IMR-90 (cell line): ENCODE measurements around the gene POLR3A. TPM values are rescaled to one million over a fixed set of nuclear protein-coding genes. Genes with fewer than 3 reads are reported as not detected.

Experiments used
- ATAC-seq: fragments of 200-7000 bp; cut with Tn5 transposase; 2 replicates; pipeline ENCODE4 v1.9.1; 2020; ENCODE audit warnings: low read depth, mild to moderate bottlenecking, moderate library complexity
- BruUV-seq: library from RNA; stranded (reverse); fragments of 400-500 nt; replicated peaks from 2 replicates; lab custom pipeline; 2021; lab: Mats Ljungman, UMichigan
- CTCF ChIA-PET: fragments of 300-600 bp; formaldehyde crosslinking; extraction: SDS; loops from one replicate; lab custom pipeline; 2021; ENCODE audit warnings: antibody characterized with exemption; lab: Yijun Ruan, JAX
- POLR2A ChIA-PET: fragments of 300-600 bp; sonication (Branson Sonifier 250); formaldehyde crosslinking; loops from one replicate; lab custom pipeline; 2022; ENCODE audit warnings: antibody characterized with exemption; ENCODE audit not compliant: unreplicated experiment; lab: Charles Lee
- DNase-seq: peaks from one replicate; pipeline ENCODE4 v3.0.0; 2013
- H2AFZ ChIP-seq: replicated peaks from 2 replicates; pipeline ENCODE3; 2013; ENCODE audit warnings: low read length, mild to moderate bottlenecking; ENCODE audit not compliant: poor library complexity
- H2AK5ac ChIP-seq: 2 replicates; pipeline ENCODE4 v1.6.1; 2013; ENCODE audit warnings: low read depth, low read length, inconsistent platforms
- H2AK9ac ChIP-seq: replicated peaks from 2 replicates; pipeline ENCODE3; 2013; ENCODE audit warnings: mild to moderate bottlenecking, low read depth, low read length, moderate library complexity; ENCODE audit not compliant: poor library complexity
- H2BK120ac ChIP-seq: 2 replicates; pipeline ENCODE4 v1.6.1; 2013; ENCODE audit warnings: low read depth, low read length, inconsistent platforms
- H2BK15ac ChIP-seq: 3 replicates; pipeline ENCODE4 v1.6.1; 2013; ENCODE audit warnings: low read depth, low read length, inconsistent platforms
- H2BK20ac ChIP-seq: 2 replicates; pipeline ENCODE4 v1.6.1; 2013; ENCODE audit warnings: low read depth, mild to moderate bottlenecking, inconsistent platforms, low read length, moderate library complexity
- H2BK5ac ChIP-seq: 2 replicates; pipeline ENCODE4 v1.6.1; 2013; ENCODE audit warnings: mild to moderate bottlenecking, low read depth, low read length, inconsistent platforms; ENCODE audit not compliant: poor library complexity, severe bottlenecking
- H3K14ac ChIP-seq: replicated peaks from 2 replicates; pipeline ENCODE4 v1.6.1; 2013; ENCODE audit warnings: low read depth, low read length, inconsistent platforms
- H3K18ac ChIP-seq: 2 replicates; pipeline ENCODE4 v1.6.1; 2013; ENCODE audit warnings: low read depth, low read length, control low read depth
- H3K23ac ChIP-seq: 2 replicates; pipeline ENCODE4 v1.6.1; 2013; ENCODE audit warnings: low read depth, low read length, inconsistent platforms
- H3K27ac ChIP-seq: 2 replicates; pipeline ENCODE4 v1.5.1; 2013; ENCODE audit warnings: mild to moderate bottlenecking, control low read depth, low read length; ENCODE audit not compliant: insufficient read depth
- H3K27me3 ChIP-seq: 2 replicates; pipeline ENCODE4 v1.6.1; 2013; ENCODE audit warnings: low read length; ENCODE audit not compliant: control insufficient read depth, insufficient read depth
- H3K36me3 ChIP-seq: 2 replicates; pipeline ENCODE4 v1.6.1; 2013; ENCODE audit warnings: low read length, mixed read lengths; ENCODE audit not compliant: control insufficient read depth, insufficient read depth
- H3K4ac ChIP-seq: 2 replicates; pipeline ENCODE4 v1.6.1; 2013; ENCODE audit warnings: low read depth, low read length, inconsistent platforms
- H3K4me1 ChIP-seq: 2 replicates; pipeline ENCODE4 v1.6.1; 2013; ENCODE audit warnings: low read length, mixed read lengths; ENCODE audit not compliant: control insufficient read depth, insufficient read depth
- H3K4me2 ChIP-seq: 2 replicates; pipeline ENCODE4 v1.6.1; 2013; ENCODE audit warnings: low read depth, mild to moderate bottlenecking, control low read depth, low read length, moderate library complexity
- H3K4me3 ChIP-seq: 2 replicates; pipeline ENCODE4 v1.5.1; 2013; ENCODE audit warnings: low read depth, mild to moderate bottlenecking, control low read depth, low read length, moderate library complexity; ENCODE audit not compliant: insufficient read depth
- H3K56ac ChIP-seq: 2 replicates; pipeline ENCODE4 v1.6.1; 2013; ENCODE audit warnings: low read length, inconsistent platforms; ENCODE audit not compliant: insufficient read depth; ENCODE audit errors: extremely low read depth
- H3K79me1 ChIP-seq, 2 experiments: 2 replicates each; pipeline ENCODE4 v1.6.1; 2013; ENCODE audit warnings: low read length in 2 of 2, inconsistent platforms in 1 of 2, low read depth in 1 of 2
- H3K9ac ChIP-seq: 2 replicates; pipeline ENCODE4 v1.6.1; 2013; ENCODE audit warnings: low read depth, low read length, control low read depth
- H3K9me1 ChIP-seq: 2 replicates; pipeline ENCODE4 v1.6.1; 2013; ENCODE audit warnings: low read length, inconsistent platforms; ENCODE audit not compliant: insufficient read depth
- H3K9me3 ChIP-seq: 2 replicates; pipeline ENCODE4 v1.6.1; 2013; ENCODE audit warnings: low read length; ENCODE audit not compliant: control insufficient read depth, insufficient read depth
- H4K20me1 ChIP-seq: 2 replicates; pipeline ENCODE4 v1.6.1; 2013; ENCODE audit warnings: low read length, inconsistent platforms; ENCODE audit not compliant: insufficient read depth
- H4K5ac ChIP-seq: 2 replicates; pipeline ENCODE4 v1.6.1; 2013; ENCODE audit warnings: mild to moderate bottlenecking, low read depth, low read length, control low read depth
- H4K8ac ChIP-seq, 2 experiments: 2 replicates each; pipeline ENCODE4 v1.6.1; 2013; ENCODE audit warnings: low read depth in 2 of 2, low read length in 2 of 2, control low read depth in 1 of 2, inconsistent platforms in 1 of 2
- H4K91ac ChIP-seq: 2 replicates; pipeline ENCODE4 v1.6.1; 2013; ENCODE audit warnings: low read depth, low read length, inconsistent platforms; ENCODE audit not compliant: insufficient read depth
- BHLHE40 ChIP-seq: fragments of 150-350 bp; IDR thresholded peaks from 2 replicates; pipeline ENCODE4 v1.6.1; 2016; ENCODE audit warnings: mild to moderate bottlenecking, low read depth, low read length
- CEBPB ChIP-seq: IDR thresholded peaks from 2 replicates; pipeline ENCODE4 v1.6.1; 2012; ENCODE audit warnings: low read depth, low read length, improper control_type of control experiment
- CHD1 ChIP-seq: IDR thresholded peaks from 2 replicates; pipeline ENCODE4 v1.6.1; 2012; ENCODE audit warnings: low read depth, low read length, improper control_type of control experiment
- CTCF ChIP-seq: conservative IDR thresholded peaks from 2 replicates; pipeline ENCODE4 v1.5.1; 2012; ENCODE audit warnings: mild to moderate bottlenecking, low read depth, low read length, improper control_type of control experiment
- FOS ChIP-seq: fragments of 150-350 bp; IDR thresholded peaks from 2 replicates; pipeline ENCODE4 v1.6.1; 2016; ENCODE audit warnings: low read depth, low read length
- MAFK ChIP-seq: IDR thresholded peaks from 2 replicates; pipeline ENCODE4 v1.6.1; 2012; ENCODE audit warnings: low read depth, low read length, improper control_type of control experiment
- MAZ ChIP-seq: IDR thresholded peaks from 2 replicates; pipeline ENCODE4 v1.6.1; 2012; ENCODE audit warnings: low read depth, mild to moderate bottlenecking, low read length, improper control_type of control experiment, moderate library complexity, borderline replicate concordance
- MXI1 ChIP-seq: IDR thresholded peaks from 2 replicates; pipeline ENCODE4 v1.6.1; 2012; ENCODE audit warnings: low read depth, mild to moderate bottlenecking, low read length, moderate library complexity, borderline replicate concordance
- NFE2L2 ChIP-seq: fragments of 150-350 bp; IDR thresholded peaks from 2 replicates; pipeline ENCODE4 v1.6.1; 2016; ENCODE audit warnings: low read depth, mild to moderate bottlenecking, low read length
- POLR2A ChIP-seq: IDR thresholded peaks from 2 replicates; pipeline ENCODE4 v1.6.1; 2012; ENCODE audit warnings: mild to moderate bottlenecking, low read depth, low read length
- RAD21 ChIP-seq: IDR thresholded peaks from 2 replicates; pipeline ENCODE4 v1.6.1; 2012; ENCODE audit warnings: low read length, improper control_type of control experiment
- RCOR1 ChIP-seq: IDR thresholded peaks from 2 replicates; pipeline ENCODE4 v1.6.1; 2012; ENCODE audit warnings: mild to moderate bottlenecking, low read length, improper control_type of control experiment; ENCODE audit not compliant: insufficient replicate concordance
- RFX5 ChIP-seq: IDR thresholded peaks from 2 replicates; pipeline ENCODE4 v1.8.0; 2012; ENCODE audit warnings: low read depth, mild to moderate bottlenecking, low read length, moderate library complexity
- WGBS, 2 experiments: methylation state at CpG; one replicate each; pipeline versions ENCODE4 v1.1.5 to v1.1.7; 2013; ENCODE audit warnings: missing lambda C conversion rate in 2 of 2; ENCODE audit not compliant: insufficient read length in 1 of 2; ENCODE audit errors: extremely low coverage in 2 of 2; 5-methylcytosine and 5-hydroxymethylcytosine counted together
- dilution Hi-C: fragments of 300-500 bp; cut with HindIII; formaldehyde crosslinking; loops from one replicate; pipeline ENCODE4 v1.14.3; 2018; ENCODE audit warnings: low sequenced_read_pairs; ENCODE audit not compliant: unreplicated experiment
- in situ Hi-C: fragments of 300-500 bp; cut with MboI; formaldehyde crosslinking; loops from 3 replicates; pipeline ENCODE4 v1.14.3; 2019; ENCODE audit warnings: low sequenced_read_pairs, inconsistent platforms, mixed read lengths
- intact Hi-C: fragments of 100-400 bp; cut with micrococcal nuclease; formaldehyde crosslinking; loops from 2 replicates; pipeline ENCODE4 v1.10.0; 2022
- polyA plus RNA-seq, 3 experiments: library from polyadenylated mRNA; depleted of rRNA; stranded (reverse); fragments of >200 nt; gene quantifications; 2 replicates each; pipeline ENCODE4 v1.2.3, GENCODE V29; 2012; ENCODE audit warnings: low replicate concordance in 1 of 3
- total RNA-seq: library from RNA; depleted of rRNA; stranded (reverse); fragments of >200 nt; gene quantifications from 2 replicates; pipeline ENCODE4 v1.2.3, GENCODE V29; 2012
- TF ChIP-seq, protein P1 (sequence below): fragments of 150-350 bp; IDR thresholded peaks from 2 replicates; pipeline ENCODE4 v1.6.1; 2017; ENCODE audit warnings: mild to moderate bottlenecking, antibody characterized with exemption, low read length, low read depth
- TF ChIP-seq, protein P2 (sequence below): fragments of 150-350 bp; IDR thresholded peaks from 2 replicates; pipeline ENCODE4 v1.6.1; 2016; ENCODE audit warnings: low read depth, mild to moderate bottlenecking, low read length, moderate library complexity, borderline replicate concordance

The POLR3A gene
- total and polyA plus RNA-seq, 2 of the 4 experiments (the other 2 are of a cell fraction), result 11.9 to 24.4 TPM

- POLR2A ChIA-PET, result no interaction called here
- no peak overlapping the region for H2AK9ac ChIP-seq
- peak overlapping the region; percentile 84 for H2AK5ac ChIP-seq
- H3K4me3 ChIP-seq, result no peak overlapping the region
- H3K79me1 ChIP-seq, result peaks cover 0 to 31% of the 10 kb centered on the region in 2 experiments; a peak in 3 of 4 replicates
- H3K36me3 ChIP-seq, result peaks cover 20% of the 10 kb centered on the region
- no peak overlapping the region; the same call in 1 of the 2 replicates for H4K91ac ChIP-seq
- no TSS peak for BruUV-seq
- peak overlapping the region in 1 of 2 experiments; percentile 5; a peak in 1 of 4 replicates for H4K8ac ChIP-seq
- ATAC-seq (no peak), DNase-seq (no peak)
- no peak for TF ChIP-seq MAZ
- TF ChIP-seq MAFK, result no peak
- TF ChIP-seq, protein P1, sequence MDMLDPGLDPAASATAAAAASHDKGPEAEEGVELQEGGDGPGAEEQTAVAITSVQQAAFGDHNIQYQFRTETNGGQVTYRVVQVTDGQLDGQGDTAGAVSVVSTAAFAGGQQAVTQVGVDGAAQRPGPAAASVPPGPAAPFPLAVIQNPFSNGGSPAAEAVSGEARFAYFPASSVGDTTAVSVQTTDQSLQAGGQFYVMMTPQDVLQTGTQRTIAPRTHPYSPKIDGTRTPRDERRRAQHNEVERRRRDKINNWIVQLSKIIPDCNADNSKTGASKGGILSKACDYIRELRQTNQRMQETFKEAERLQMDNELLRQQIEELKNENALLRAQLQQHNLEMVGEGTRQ, result no peak
- TF ChIP-seq RCOR1, result no peak
- no peak for TF ChIP-seq MXI1
- no peak for TF ChIP-seq POLR2A
- TF ChIP-seq NFE2L2, result no peak
- TF ChIP-seq, protein P2, sequence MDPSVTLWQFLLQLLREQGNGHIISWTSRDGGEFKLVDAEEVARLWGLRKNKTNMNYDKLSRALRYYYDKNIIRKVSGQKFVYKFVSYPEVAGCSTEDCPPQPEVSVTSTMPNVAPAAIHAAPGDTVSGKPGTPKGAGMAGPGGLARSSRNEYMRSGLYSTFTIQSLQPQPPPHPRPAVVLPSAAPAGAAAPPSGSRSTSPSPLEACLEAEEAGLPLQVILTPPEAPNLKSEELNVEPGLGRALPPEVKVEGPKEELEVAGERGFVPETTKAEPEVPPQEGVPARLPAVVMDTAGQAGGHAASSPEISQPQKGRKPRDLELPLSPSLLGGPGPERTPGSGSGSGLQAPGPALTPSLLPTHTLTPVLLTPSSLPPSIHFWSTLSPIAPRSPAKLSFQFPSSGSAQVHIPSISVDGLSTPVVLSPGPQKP, result no peak
- TF ChIP-seq FOS, result no peak
- no peak for TF ChIP-seq CTCF
- no peak for TF ChIP-seq BHLHE40
- no peak for TF ChIP-seq CEBPB
- no peak for TF ChIP-seq RAD21
- TF ChIP-seq RFX5, result no peak
- no peak for TF ChIP-seq CHD1
- H3K23ac ChIP-seq, result no peak overlapping the region
- H2BK20ac ChIP-seq, result no peak overlapping the region
- H3K18ac ChIP-seq, result no peak overlapping the region
- no peak overlapping the region for H3K4me2 ChIP-seq
- no CpG with 5 or more reads among the region's 5 CpGs for WGBS, 2 experiments
- no peak overlapping the region for H3K56ac ChIP-seq
- intact Hi-C loops (no loop called here), in situ Hi-C loops (no loop called here), dilution Hi-C loops (no loop called here)
- CTCF ChIA-PET, result no interaction called here
- no peaks in the 10 kb centered on the region for H4K20me1 ChIP-seq
- no peak overlapping the region for H3K27ac ChIP-seq
- H2BK120ac ChIP-seq, result no peak overlapping the region
- H4K5ac ChIP-seq, result no peak overlapping the region
- 0 out of 2 replicates have a peak overlapping the region, but pooled peaks have one; percentile 24 for H3K14ac ChIP-seq
- H3K9me1 ChIP-seq, result peaks cover 3% of the 10 kb centered on the region
- H2BK5ac ChIP-seq, result no peak overlapping the region
- no peak overlapping the region for H3K9ac ChIP-seq
- no peak overlapping the region for H2AFZ ChIP-seq
- H3K4ac ChIP-seq, result peak overlapping the region; percentile 34; the same call in 1 of the 2 replicates
- H3K9me3 ChIP-seq, result peaks cover 2% of the 10 kb centered on the region; the same call in 1 of the 2 replicates
- peaks cover 3% of the 10 kb centered on the region; the same call in 1 of the 2 replicates for H3K4me1 ChIP-seq
- H3K27me3 ChIP-seq, result no peaks in the 10 kb centered on the region
- H2BK15ac ChIP-seq, result peak overlapping the region; percentile 34; the same call in 1 of the 3 replicates
Measured at GRCh38 chr10:77973276-77973675, 56.0 kb downstream of the POLR3A start.
